ENCODE measurements around the gene FBXO42. TPM values are rescaled to one million over a fixed set of nuclear protein-coding genes. Genes with fewer than 3 reads are reported as not detected.

FBXO42 gene
- total RNA-seq, 1 experiment from 2014 or later: 10.8 TPM

DNA sequence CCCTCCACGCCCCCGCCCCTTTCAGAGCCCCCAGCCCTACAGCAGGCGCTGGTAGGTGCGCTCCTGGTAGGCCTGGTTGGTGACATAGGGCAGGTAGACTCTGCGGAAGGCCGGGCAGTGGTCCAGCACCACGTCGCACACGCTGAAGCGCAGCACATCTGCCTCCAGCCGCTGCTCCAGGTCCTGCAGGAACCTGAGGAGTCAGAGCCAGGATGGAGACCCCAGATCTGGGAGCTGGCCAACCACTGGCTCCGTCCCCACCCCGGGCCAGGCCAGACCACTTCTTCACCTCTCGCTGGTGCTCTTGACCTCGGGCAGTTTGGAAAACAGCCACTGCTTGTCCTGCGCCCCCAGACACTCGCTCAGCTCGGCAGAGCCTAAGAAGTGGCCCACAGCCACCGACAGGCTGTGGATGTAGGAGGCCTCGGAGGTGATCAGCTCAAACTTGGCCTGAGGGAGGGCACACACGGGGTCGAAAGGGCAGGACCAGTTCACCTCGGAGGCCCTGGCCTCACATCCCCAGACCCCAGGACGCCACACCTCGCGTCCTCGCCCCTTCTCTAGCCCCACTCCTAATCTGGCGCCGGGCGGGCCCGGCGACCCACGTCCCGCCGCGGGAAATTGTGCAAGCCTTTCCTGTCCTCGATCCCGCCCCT is 146.3 kb downstream of the FBXO42 start:
- DNase-seq (ENCODE audit: low read depth): no peak

DNA sequence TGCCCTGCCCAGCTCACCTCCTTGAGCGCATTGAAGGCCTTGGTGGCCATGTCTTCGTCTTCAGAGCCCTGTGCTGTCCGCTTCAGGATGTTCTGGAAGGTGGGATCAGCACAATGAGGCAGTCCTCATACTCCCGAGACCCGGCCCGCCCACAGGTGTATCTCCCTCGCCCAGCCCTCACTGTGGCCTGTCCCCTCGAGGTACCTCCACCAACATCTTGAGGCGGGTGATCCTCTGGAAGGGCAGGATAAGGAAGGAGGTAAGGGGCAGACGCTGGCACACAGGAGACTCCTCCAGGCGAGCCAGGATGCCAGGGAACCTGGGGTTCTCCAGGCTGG is 147.0 kb downstream of the FBXO42 start:
- no peak for DNase-seq (ENCODE audit: low read depth)

DNA sequence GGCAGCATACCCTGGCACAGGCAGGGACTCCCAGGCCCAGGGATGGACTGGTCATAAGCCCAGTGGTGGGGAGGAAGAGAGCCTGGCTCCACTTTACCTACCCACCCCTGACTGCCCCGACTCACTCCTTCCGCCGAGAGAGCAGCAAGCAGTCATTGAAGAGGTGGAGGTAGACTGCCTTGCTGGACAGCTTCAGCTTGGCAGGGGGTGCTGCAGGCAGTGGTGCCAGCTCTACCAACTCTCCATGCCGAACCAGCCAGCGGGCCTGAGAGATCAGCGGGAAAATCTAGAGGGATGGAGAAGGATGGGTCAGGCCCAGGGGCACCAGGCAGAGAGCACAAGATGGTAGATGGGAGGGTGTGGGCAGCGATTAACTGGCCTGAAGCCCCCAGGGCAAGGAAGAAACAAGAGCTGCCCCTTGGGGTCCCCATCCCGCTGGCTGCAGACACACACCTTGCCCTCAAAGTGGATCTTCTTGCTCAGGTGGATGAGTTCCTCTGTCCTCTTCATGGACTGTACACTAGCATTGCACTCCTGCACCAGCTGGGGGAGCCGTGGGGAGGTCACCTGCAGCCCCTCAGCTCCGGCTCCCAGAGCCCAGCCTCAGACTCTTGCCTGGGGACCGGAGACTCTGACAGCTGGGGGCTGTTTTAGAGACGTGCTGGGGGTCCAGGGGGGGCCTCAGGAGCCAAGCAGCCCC is 147.5 kb downstream of the FBXO42 start:
- no peak for DNase-seq (ENCODE audit: low read depth)

DNA sequence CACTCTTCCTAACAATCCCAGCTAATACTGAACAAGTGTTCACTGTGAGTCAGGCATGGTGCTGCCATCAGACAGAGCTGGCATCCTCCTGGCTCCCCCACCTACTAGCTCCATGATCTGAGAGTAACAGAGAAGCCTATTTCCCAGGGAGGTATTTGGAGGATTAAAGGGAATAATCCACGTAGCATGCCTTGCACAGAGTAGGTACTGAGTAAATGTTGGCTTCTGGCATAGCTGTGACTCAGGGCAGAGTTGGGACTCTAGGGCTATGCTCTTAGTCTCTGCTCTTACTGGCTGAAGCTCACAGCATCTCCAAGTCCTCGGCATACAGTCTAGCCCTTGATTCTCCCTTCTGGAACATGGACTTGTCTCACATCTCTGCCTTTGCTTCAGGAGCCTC is 148.1 kb downstream of the FBXO42 start:
- no peak for DNase-seq (ENCODE audit: low read depth)

DNA sequence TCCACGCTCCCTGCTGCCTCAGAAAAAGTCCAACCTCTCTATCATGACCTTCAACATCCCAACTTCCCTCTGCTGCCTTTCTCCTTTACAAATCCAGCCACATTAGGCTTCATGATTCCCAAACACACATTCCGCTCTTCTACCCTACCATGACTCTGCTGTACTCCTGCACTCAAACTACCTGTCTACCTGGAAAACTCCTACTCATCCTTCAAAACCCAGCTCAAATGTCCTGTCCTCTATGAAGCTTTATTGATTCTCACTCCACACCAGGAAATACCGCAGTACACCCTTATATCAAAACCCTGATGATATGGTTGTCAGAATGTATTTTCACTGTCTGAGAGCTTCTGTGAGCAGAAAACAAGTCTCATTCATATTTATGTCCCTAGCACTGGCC is 148.7 kb downstream of the FBXO42 start:
- no peak for DNase-seq (ENCODE audit: low read depth)

DNA sequence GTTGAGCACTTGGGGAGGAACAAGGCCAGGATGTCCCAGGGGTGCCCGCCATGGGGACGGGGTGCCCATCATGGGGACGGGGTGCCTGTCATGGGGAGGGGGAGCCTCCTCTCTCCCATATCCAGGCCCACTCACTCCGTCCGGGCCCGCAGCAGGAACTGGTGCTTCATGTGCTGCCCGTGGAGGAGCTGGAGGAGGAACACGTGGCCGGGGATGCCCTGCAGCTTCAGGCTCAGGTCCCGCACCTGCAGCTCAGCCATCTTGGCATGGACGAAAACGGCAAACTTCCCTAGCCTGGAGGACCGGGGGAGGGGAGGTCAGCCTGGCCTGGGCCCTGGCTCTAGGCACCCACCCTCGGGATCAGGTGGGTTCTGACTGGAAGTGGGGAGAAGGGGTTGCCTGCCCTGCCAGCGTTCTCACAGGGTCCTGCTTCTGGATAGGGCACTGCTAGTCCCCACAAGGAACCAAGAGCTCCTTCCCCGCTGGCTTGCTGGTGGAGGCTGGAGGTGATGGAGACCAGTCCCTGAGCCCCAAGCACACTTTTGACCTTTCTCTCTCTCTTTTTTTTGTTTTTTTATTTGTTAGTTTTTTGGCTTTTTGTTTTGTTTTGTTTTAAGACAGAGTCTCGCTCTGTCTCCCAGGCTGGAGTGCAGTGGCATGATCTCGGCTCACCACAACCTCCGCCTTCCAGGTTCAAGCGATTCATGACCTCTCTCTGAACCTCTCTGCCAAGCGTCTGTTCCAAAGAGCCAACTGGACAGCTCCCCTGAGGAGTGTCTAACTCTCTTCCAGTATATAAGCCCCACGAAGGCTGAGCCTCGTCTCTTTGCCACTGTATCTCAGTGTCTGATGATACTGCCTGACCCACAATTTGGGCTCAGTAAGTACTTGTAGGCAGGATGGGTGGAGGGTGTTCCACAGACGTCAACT is 149.7 kb downstream of the FBXO42 start:
- no peak for DNase-seq (ENCODE audit: low read depth)

DNA sequence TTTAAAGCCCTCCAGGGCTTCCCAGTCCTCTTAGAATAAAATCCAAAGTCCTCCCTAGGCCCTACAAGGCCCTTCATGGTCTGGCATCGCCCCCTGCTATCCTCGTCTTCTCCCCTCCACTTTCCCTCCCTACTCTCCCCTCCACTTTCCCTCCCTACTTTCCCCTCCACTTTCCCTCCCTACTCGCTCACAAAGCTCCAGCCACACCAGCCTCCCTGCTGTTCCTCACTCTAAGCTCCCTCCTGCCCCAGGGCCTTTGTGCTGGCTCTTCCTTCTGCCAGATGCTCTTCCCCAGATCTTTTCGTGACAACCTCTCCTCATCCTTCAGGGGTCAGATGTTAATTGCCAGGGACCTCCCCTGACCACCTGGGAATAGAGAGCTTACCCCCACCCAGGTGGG is 152.6 kb downstream of the FBXO42 start:
- DNase-seq (ENCODE audit: low read depth): no peak

DNA sequence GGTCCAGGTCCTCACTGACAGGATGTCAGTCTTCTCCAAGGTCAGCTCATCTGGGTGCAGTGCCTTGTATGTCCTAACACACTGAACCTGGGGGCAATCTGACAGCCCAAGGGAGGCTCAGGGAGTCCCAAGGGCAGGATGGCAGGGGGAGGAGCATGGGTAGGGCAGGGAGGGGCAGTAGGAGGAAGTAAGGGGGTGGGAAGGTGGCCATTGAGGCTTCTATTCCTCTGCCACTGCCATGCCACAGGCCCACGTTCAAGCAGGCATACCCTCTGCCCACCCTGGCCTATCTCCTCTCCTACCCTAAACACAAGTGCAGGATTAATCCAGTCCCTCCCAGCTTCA is 153.2 kb downstream of the FBXO42 start:
- no peak for DNase-seq (ENCODE audit: low read depth)

DNA sequence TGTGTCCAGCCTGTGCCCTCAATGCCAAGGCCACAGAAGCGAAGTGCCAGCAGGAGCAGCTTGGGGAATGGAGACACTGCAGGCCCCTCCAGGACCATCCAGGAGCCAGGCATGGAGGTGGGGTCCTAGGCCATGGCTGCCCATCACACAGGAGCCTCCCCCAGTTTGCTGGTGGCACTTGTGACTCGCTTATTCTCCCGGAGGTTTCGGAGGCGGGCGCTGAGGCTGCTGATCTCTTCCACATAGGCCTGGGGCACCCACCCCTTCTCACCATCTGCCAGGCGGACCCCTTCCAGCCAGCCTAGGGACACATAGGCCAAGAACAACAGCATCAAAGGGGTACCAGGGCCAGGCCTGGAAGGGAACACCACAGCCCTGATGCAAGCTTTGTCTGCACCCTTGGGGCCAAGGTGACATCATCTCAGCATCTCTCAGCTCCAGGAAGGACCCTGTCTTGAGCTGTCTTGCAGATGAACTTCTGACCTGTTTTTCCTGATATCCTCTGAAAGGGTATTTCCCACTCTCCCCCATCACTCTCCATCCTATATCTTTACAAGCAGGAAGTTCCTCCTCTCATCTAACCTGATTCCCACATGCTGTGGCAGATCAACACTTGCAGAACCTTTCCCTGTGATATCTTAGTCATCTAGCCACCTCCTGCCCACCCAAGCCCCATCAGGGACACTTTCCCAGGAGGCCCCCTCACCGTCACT is 153.7 kb downstream of the FBXO42 start:
- no peak for DNase-seq (ENCODE audit: low read depth)

DNA sequence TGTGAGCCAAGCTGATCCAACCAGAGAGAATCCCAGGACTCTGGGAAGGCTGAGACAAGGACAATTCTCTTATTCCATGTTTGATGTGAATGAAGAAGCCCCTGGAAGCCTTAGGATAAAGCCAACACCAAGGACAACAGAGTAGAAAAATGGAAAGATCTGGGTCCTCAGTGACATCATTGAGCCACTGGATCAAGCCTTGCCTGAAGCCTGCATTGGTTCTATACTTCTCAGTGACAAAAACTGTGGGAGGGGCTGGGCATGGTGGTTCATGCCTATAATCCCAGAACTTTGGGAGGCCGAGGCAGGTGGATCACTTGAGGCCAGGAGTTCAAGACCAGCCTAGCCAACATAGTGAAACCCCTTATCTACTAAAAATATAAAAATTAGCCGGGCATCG is 155.4 kb downstream of the FBXO42 start:
- DNase-seq (ENCODE audit: low read depth): no peak

Other genes starting within 250 kb of the FBXO42 start
- gene EPHA2, start 196.4 kb downstream of the FBXO42 start, total RNA-seq (2014; rRNA removed; shearing (Covaris generic)): 50.8 and 67.7 TPM in 2 replicates
- 2.4 and 4.2 TPM in 2 replicates for gene ARHGEF19, start 139.8 kb downstream of the FBXO42 start, total RNA-seq (2014; rRNA removed; shearing (Covaris generic))
- 2.6 and 21.4 TPM in 2 replicates for gene CPLANE2, start 115.3 kb downstream of the FBXO42 start, total RNA-seq (2014; rRNA removed; shearing (Covaris generic))
- gene SZRD1, start 14.8 kb upstream of the FBXO42 start, total RNA-seq (2014; rRNA removed; shearing (Covaris generic)): 61.0 and 77.7 TPM in 2 replicates
- not detected in 2 replicates for gene SPATA21, start 84.9 kb upstream of the FBXO42 start, total RNA-seq (2014; rRNA removed; shearing (Covaris generic))
- gene NECAP2, start 88.2 kb upstream of the FBXO42 start, total RNA-seq (2014; rRNA removed; shearing (Covaris generic)): 113 and 118 TPM in 2 replicates
- gene RNU1-1, start 161.8 kb upstream of the FBXO42 start, total RNA-seq (2014; rRNA removed; shearing (Covaris generic)): 306 and 832 TPM in 2 replicates

Data from Daoy (cell line).